NB4 (cell line): ENCODE results near the gene RAPGEF5.

Experiments used
- CTCF ChIP-seq: IDR thresholded peaks from one replicate; pipeline ENCODE4 v1.5.1; 2012; ENCODE audit warnings: low read depth, low read length
- POLR2A ChIP-seq: IDR thresholded peaks from 2 replicates; pipeline ENCODE4 v1.6.1; 2011; ENCODE audit warnings: mild to moderate bottlenecking; ENCODE audit not compliant: insufficient read length; ENCODE audit errors: extremely low read depth

GRCh38 chr7:22275661-22276060 is 81.3 kb downstream of the RAPGEF5 start:
- no peak for TF ChIP-seq CTCF
- no peak for TF ChIP-seq POLR2A
